HG03064 (cell line): ENCODE data around the gene PFKFB2.
"Not testable (repeated sequence)": the region's sequence is repeated elsewhere in the genome, so short reads cannot be mapped to it uniquely, and the experiment has no call there.

ENCODE experiments used
- ATAC-seq: cut with Tn5 transposase; IDR thresholded peaks from one replicate; pipeline ENCODE4 v1.9.1; 2021; ENCODE audit warnings: low read depth; ENCODE audit not compliant: unreplicated experiment

PFKFB2 gene

GRCh38 chr1:207036865-207037264, 16.2 kb upstream of the PFKFB2 start:
- no peak for ATAC-seq

GRCh38 chr1:207039380-207040180, 13.5 kb upstream of the PFKFB2 start:
- no peak for ATAC-seq

- no peak for ATAC-seq
Observed at GRCh38 chr1:207040181-207040533, 12.9 kb upstream of the PFKFB2 start.

DNA sequence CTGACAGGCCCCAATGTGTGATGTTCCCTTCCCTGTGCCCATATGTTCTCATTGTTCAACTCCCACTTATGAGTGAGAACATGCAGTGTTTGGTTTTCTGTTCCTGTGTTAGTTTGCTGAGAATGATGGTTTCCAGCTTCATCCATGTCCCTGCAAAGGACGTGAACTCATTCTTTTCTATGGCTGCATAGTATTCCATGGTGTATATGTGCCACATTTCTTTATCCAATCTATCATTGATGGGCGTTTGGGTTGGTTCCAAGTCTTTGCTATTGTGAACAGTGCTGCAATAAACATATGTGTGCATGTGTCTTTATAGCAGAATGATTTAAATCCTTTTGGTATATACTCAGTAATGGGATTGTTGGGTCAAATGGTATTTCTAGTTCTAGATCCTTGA, 11.7 kb upstream of the PFKFB2 start:
- ATAC-seq: not testable (repeated sequence)

DNA sequence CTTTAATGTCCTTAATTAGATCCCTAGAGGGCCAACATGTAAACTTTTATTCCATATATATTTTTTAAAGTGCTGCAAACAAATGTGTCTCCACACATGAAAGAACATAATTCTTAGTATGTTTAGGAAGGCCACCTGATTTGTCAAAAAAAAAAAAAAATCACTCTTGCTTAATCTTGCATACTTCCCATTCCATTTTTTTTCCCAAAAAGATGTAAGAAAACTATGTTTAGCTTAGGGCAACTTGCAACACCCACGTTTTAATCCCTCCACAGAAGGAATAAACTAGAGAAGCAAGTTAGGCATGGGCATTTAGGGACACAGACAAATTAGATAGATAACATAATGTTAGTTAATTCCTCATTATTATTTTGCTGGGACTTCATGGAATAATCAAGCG, 7.6 kb upstream of the PFKFB2 start:
- no peak for ATAC-seq

DNA sequence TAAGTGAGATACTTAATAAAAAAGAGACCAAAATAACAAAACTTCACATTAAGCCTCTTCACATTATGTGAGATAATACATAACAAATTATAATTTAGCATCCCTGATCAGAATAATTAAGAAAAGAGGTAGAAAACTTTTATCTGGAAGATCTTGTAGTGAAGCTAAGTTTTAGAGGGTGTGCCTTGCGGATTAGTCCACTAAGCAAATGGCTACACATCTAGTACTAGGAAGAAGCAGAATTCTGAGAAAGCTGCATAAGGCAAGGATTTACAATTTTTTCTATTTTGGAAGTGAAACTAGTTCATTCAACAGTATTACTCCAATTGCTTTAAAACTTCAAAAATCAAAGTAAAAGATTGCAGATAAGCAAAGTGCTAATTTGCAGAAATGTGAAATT, 5.6 kb upstream of the PFKFB2 start:
- no peak for ATAC-seq

GRCh38 chr1:207048041-207048440, 5.0 kb upstream of the PFKFB2 start:
- ATAC-seq: no peak

DNA sequence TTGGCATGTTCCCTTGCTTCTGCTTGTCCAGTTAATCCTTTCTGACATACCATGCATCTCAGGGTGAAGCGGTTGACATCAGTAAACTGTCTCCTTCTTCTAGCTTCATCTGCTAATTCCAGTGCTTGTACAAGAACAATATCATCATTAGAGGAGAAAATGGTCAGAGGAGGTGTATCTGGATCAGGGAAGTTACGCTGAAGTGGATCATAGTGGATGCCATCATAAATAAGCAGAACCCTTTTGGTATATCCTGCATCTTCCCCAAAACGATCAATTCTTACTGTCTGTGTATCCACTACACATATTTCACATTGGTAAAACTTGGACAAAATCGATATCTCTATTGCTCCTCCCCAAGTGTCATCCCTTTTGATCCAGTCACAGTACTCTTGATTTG, 4.0 kb upstream of the PFKFB2 start:
- no peak for ATAC-seq

GRCh38 chr1:207049514-207049913, 3.6 kb upstream of the PFKFB2 start:
- no peak for ATAC-seq

GRCh38 chr1:207049974-207050391, 3.1 kb upstream of the PFKFB2 start:
- no peak for ATAC-seq

DNA sequence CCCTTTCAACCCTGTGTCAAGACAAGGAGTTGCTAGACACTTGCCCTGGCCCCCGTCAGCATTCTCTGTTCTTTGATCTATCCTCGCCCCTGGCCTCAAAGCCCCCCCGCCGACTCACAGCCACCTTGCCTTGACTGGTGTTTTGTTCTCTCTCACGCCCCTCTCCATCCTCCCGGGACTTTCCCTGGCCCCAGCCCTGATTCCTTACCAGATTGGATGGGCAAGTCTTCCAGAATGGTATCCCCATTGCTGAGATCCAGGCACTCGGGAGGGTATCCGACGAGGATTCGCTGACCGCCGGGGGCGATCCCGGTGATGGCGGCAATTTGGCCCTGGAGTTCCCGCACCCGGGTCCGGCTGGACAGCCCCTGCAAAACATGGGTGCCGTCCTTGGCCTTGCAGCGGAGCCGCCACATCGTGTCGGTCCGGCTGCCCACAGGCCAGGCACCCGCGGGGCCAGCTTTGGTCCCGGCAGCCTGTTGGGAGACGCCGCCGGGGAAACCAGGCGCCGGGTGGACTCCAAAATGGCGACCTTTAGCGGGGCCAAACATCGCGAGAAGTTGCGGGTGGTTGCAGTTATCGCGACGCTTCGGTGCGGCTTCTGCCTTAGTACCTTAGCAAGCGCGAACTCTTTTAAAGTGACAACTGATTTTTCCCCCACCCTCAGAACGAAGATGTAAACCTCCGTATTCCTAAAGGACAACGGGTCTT, 2.4 kb upstream of the PFKFB2 start:
- ATAC-seq: no peak

DNA sequence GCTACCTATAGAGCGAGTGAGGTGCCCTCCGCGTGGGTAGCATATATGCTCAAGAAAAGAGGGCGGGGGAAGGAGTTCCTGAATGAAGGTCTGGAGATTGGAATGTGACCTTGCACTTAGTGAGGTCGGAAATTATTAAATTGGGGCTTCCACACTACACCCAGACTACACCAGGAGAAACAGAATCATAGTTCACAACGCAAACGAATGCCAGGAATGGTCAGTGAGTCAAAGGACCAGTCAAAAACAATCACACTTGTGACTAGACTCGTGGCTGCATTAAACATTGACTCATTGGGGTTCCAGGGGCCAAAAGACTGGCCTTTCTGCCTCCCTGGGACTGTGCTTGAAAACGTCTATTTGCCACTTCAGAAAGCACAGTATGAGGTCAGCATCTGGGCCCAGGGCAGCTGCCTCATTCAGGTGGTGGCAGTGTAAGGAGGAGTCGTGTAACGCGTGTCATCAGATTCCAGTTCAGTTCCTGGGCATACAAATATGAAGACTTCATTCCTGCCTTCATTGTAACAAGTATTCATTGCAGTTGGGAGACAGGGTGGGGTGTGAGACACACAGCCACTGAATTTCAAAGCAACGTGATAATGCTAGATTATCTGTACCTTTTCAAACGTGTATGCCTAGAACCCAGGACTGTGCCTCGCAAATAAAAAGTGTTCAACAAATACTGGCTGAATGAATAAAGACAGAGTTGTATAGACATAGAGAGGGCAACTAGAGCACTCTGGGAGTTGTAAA, 1.7 kb upstream of the PFKFB2 start, which contains the start of gene YOD1:
Gene YOD1, minus strand, starts transcription at position 18 of the 753 bp plus-strand sequence. CDS start 178 bp downstream, outside the sequence.
- ATAC-seq: no peak

- no peak for ATAC-seq
Observed at GRCh38 chr1:207054491-207054890, 1.4 kb downstream of the PFKFB2 start.

DNA sequence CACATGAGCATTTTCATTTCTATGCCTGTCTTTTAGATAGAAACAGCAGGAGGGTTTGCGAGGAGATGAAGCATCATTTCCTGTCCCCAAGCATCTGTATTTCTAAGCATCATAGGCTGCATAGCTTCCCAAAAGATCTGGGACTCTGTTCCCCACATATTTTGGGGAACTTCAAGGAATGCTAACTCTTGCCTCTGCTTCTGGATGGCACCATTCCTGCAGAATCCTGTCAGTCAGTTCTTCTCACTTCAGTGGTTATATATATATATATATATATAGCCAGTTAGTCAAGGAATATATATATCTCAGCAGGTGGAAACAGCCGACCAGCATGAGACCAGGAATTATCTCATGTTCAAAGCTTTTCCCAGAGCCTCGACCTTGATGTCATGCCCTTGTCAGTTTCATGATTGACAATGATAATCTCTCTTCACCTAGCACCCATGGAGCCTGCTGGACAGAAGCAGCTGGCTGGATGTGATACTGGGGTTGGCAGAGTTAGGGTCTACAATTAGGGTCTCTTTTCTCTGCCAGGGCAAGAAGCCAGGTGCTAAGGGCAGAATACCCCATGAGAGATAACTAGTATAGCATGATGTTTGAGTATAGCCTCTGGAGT, 2.4 kb downstream of the PFKFB2 start:
- ATAC-seq: no peak

GRCh38 chr1:207056673-207057072, 3.6 kb downstream of the PFKFB2 start:
- ATAC-seq: no peak

- ATAC-seq: no peak
Observed at GRCh38 chr1:207058252-207058651, 5.2 kb downstream of the PFKFB2 start.

GRCh38 chr1:207058878-207059867, 6.1 kb downstream of the PFKFB2 start:
- ATAC-seq: no peak

DNA sequence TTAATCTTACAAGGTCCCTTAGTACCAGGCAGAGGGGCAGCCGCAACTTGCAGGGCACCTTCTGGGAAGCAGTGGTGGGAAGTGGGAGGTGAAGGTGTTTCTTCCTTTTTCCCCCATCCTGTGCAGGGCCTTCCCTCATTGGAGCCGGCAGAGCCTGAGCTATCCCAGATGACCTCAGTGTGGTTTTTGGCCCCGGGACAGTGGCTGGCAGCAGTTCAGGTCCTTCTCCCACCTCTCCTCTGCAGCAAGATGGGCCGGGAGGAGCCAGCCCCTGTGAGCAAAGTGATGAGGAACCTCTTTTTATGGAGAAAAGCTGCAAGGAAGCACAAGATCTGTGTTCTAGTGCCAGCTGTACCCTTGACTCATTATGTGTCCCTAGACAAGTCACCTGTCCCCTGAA, 6.8 kb downstream of the PFKFB2 start:
- ATAC-seq: no peak

DNA sequence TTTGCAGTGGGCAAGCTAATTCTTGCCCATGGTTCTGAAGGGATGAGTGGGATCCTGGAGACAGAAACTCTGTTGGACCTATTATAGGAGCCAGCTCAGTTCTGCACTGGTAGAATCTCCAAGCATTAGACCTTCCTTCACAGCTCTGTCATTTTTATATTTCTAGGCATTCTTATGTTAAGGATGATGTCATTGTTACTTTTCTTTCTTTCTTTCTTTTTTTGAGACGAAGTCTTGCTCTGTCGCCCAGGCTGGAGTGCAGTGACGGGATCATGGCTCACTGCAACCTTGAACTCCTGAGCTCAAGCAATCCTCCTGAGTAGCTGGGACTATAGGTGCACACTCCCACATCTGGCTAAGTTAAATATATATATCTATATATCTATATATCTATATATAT, 7.5 kb downstream of the PFKFB2 start:
- no peak for ATAC-seq

GRCh38 chr1:207062058-207062457, 9.0 kb downstream of the PFKFB2 start:
- ATAC-seq: no peak
